Stimulated activated CD8-positive, alpha-beta memory T cell treated with anti-CD3 and anti-CD28 coated beads, Interleukin-7, amount 100 ng/mL, for 24 hours (primary cell): ENCODE data around the gene CR2.
"Not testable (repeated sequence)": the region's sequence is repeated elsewhere in the genome, so short reads cannot be mapped to it uniquely, and the experiment has no call there.

ENCODE experiments used
- DNase-seq: peaks from one replicate; pipeline ENCODE4 v3.0.0-alpha.2; 2020; ENCODE audit warnings: low read depth

CR2 gene

GRCh38 chr1:207504438-207504837 is 50.3 kb downstream of the CR2 start:
- no peak for DNase-seq

- DNase-seq: no peak
Observed at GRCh38 chr1:207510444-207510843, 56.3 kb downstream of the CR2 start.

- no peak for DNase-seq
Observed at GRCh38 chr1:207514890-207515289, 60.8 kb downstream of the CR2 start.

GRCh38 chr1:207516729-207517128 is 62.6 kb downstream of the CR2 start:
- no peak for DNase-seq

- DNase-seq: no peak
Observed at GRCh38 chr1:207518608-207519236, 64.6 kb downstream of the CR2 start.

- DNase-seq: no peak
Observed at GRCh38 chr1:207519505-207520399, 65.6 kb downstream of the CR2 start.

GRCh38 chr1:207520400-207521345 is 66.5 kb downstream of the CR2 start:
- not testable (repeated sequence) for DNase-seq

- not testable (repeated sequence) for DNase-seq
Observed at GRCh38 chr1:207525239-207525638, 71.1 kb downstream of the CR2 start.

GRCh38 chr1:207528401-207528800 is 74.3 kb downstream of the CR2 start:
- DNase-seq: not testable (repeated sequence)

- not testable (repeated sequence) for DNase-seq
Observed at GRCh38 chr1:207536263-207536662, 82.1 kb downstream of the CR2 start.
